Measurements from ENCODE around the gene IQGAP3.

IQGAP3 gene

GRCh38 chr1:156497743-156498431 lies 74.5 kb downstream of the IQGAP3 start:
- DNase-seq (ENCODE audit: low read depth), result no peak
- peak overlapping the region; percentile 98 for H3K4me3 ChIP-seq (ENCODE audit: low read length)
- TF ChIP-seq CTCF (conservative IDR thresholded peaks at IDR 0.05; ENCODE audit: low read depth, low read length), result no peak

- DNase-seq (ENCODE audit: low read depth), result no peak
- H3K4me3 ChIP-seq (ENCODE audit: low read length), result no peak overlapping the region
- TF ChIP-seq CTCF (conservative IDR thresholded peaks at IDR 0.05; ENCODE audit: low read depth, low read length), result no peak
Observed at GRCh38 chr1:156497078-156497742, 75.2 kb downstream of the IQGAP3 start.

- DNase-seq (ENCODE audit: low read depth), result peak; percentile 48
- peak overlapping the region; percentile 22 for H3K4me3 ChIP-seq (ENCODE audit: low read length)
- no peak for TF ChIP-seq CTCF (conservative IDR thresholded peaks at IDR 0.05; ENCODE audit: low read depth, low read length)
Observed at GRCh38 chr1:156496211-156496761, 76.1 kb downstream of the IQGAP3 start.

- no peak for DNase-seq (ENCODE audit: low read depth)
- no peak for TF ChIP-seq CTCF (conservative IDR thresholded peaks at IDR 0.05; ENCODE audit: low read depth, low read length)
Observed at GRCh38 chr1:156495401-156496140, 76.8 kb downstream of the IQGAP3 start.

GRCh38 chr1:156494309-156494895 lies 78.0 kb downstream of the IQGAP3 start:
- no peak for DNase-seq (ENCODE audit: low read depth)
- H3K4me3 ChIP-seq (ENCODE audit: low read length), result no peak overlapping the region
- no peak for TF ChIP-seq CTCF (conservative IDR thresholded peaks at IDR 0.05; ENCODE audit: low read depth, low read length)

More at GRCh38 chr1:156495401-156496140, 76.8 kb downstream of the IQGAP3 start:
- no peak overlapping the region for H3K4me3 ChIP-seq (ENCODE audit: low read length)

GRCh38 chr1:156493742-156494141 lies 78.6 kb downstream of the IQGAP3 start:
- no peak for DNase-seq (ENCODE audit: low read depth)
- no peak for TF ChIP-seq CTCF (conservative IDR thresholded peaks at IDR 0.05; ENCODE audit: low read depth, low read length)
- no peak overlapping the region for H3K4me3 ChIP-seq (ENCODE audit: low read length)
